Measurements from ENCODE around the gene SLC16A5. TPM values are rescaled to one million over a fixed set of nuclear protein-coding genes. Genes with fewer than 3 reads are reported as not detected.
A peak's percentile ranks its signal among the peaks of the same experiment; 100 is the strongest.

SLC16A5 gene
- polyA plus RNA-seq, 1 donor (not counting 4 experiments of a cell fraction or from before 2014, with no cell fraction given) = 3.5 TPM

DNA sequence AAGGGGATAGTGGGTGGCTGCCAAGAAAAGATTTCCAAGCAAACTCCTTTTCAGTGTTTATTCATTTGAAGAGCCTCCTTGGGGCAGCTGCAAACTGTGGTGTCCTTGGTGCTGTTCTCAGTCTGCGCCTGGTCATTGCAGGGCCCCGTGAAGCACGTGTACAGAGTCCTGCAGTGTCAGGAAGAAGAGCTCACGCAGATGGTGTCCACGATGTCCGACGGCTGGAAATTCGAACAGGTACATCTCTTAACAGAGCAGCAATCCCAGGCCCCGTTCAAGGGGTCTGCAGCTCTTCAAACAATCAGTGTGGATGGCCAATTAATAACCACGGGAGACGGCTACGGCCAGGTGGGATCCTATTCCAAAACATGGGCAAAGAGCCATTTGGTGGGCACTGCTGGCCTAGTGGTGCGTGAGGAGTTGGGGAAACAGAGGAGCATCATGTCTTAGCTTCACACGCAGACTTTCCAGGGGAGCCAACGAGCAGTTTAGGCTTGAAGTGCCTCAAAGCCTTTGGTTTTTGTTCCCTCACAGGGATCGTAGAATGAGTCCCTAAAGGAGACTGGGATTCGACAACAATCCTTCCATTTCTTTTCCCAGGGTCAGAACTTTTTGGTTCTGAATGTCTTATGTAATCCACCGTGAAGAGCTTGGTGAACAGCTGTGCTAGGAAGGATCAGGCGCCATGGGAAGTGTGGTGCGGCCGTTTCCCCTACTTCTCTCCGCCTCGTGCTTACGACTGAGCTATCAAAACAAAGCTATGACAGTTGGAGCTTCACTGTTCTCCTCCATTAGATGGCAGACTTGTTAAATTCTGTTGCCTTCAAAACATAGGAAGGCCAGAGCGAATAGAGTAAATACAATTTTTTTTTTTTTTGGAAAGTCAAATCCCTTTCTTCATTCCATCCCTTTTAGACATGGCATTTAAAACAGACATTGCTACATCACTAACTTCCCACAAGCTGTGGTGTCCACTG is 28.1 kb upstream of the SLC16A5 start:
- Histone ChIP-seq H3K9me1 (ENCODE audit: control insufficient read depth, extremely low read depth, insufficient read depth, low read length) (no peaks in the 10 kb centered on the region), H2AFZ (ENCODE audit: control insufficient read depth, low read length) (no peak overlapping the region), H3K9ac (ENCODE audit: control insufficient read depth, extremely low read depth, insufficient read depth, low read length) (no peak overlapping the region), H3K4me1 (ENCODE audit: control insufficient read depth, extremely low read depth, insufficient read depth, low read length) (no peaks in the 10 kb centered on the region), H3K9me3 (ENCODE audit: control insufficient read depth, low read depth, low read length) (no peaks in the 10 kb centered on the region), H3K27ac (ENCODE audit: control insufficient read depth, insufficient read depth, low read length) (no peak overlapping the region), H3K4me3 (ENCODE audit: control insufficient read depth in 2 of 3, extremely low read depth in 1 of 3, insufficient read depth in 2 of 3, low read depth in 1 of 3, low read length in 3 of 3) (no peak overlapping the region), H4K20me1 (ENCODE audit: control insufficient read depth, extremely low read depth, insufficient read depth, low read length) (no peaks in the 10 kb centered on the region), H3K27me3 (ENCODE audit: control insufficient read depth, extremely low read depth, insufficient read depth, low read length) (no peaks in the 10 kb centered on the region), H3K4me2 (ENCODE audit: control insufficient read depth, extremely low read depth, insufficient read depth, low read depth, low read length) (no peak overlapping the region), H3K36me3 (ENCODE audit: control insufficient read depth in 2 of 2, extremely low read depth in 1 of 2, insufficient read depth in 2 of 2, low read length in 2 of 2) (peaks cover 25 to 42% of the 10 kb centered on the region in 2 experiments), H3K79me2 (ENCODE audit: control insufficient read depth, insufficient read depth, low read length) (no peaks in the 10 kb centered on the region)
- dilution Hi-C loops (cut with MboI; ENCODE audit: extremely low pct_ligation_motif_present, low sequenced_read_pairs) = no loop called here
- DNase-seq (ENCODE audit: low read depth, low spot score) = no peak
- TF ChIP-seq, protein P1, sequence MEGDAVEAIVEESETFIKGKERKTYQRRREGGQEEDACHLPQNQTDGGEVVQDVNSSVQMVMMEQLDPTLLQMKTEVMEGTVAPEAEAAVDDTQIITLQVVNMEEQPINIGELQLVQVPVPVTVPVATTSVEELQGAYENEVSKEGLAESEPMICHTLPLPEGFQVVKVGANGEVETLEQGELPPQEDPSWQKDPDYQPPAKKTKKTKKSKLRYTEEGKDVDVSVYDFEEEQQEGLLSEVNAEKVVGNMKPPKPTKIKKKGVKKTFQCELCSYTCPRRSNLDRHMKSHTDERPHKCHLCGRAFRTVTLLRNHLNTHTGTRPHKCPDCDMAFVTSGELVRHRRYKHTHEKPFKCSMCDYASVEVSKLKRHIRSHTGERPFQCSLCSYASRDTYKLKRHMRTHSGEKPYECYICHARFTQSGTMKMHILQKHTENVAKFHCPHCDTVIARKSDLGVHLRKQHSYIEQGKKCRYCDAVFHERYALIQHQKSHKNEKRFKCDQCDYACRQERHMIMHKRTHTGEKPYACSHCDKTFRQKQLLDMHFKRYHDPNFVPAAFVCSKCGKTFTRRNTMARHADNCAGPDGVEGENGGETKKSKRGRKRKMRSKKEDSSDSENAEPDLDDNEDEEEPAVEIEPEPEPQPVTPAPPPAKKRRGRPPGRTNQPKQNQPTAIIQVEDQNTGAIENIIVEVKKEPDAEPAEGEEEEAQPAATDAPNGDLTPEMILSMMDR (optimal IDR thresholded peaks at IDR 0.05 in 1 of 3, IDR thresholded peaks at IDR 0.05 in 1 of 3, conservative IDR thresholded peaks at IDR 0.05 in 1 of 3; ENCODE audit: extremely low read depth in 1 of 3, insufficient read depth in 2 of 3, low read length in 3 of 3) = peak; percentile 17 to 36 (median 21)
- TF ChIP-seq EZH2 (IDR thresholded peaks at IDR 0.05; ENCODE audit: low read length) = no peak
- FAIRE-seq = peak; percentile 67

DNA sequence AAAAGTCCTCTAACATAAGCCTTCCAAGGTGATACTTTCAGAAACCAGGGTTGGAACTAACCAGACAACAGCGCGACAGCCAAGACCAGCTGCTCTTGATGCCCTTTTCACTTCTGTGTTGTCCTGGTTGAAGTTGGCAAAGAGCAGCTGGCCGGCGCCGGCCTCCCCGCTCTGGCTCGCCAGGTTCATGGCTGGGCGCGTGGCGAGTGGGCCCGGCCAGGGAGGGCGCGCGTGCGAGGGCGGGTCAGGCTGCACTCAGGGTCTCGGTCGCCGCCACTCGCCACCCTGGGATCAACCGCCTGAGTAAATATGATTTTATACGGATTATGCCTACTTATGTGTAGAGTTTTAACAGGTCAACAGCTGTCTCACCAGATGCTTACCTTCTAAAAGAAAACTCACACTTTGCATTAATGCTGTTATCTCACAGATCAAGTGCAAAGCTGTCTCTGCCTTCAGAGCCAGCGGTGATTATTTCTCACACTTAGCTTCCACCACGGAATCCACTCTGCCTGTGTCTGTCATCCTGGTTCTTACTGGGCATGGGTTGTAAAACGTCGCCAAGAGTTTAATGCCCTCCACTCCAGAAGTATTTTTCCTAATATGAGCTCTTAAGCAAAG is 27.2 kb upstream of the SLC16A5 start:
- no peaks in the 10 kb centered on the region for H4K20me1 ChIP-seq (ENCODE audit: control insufficient read depth, extremely low read depth, insufficient read depth, low read length)
- no peak overlapping the region for H3K4me3 ChIP-seq (ENCODE audit: control insufficient read depth in 2 of 3, extremely low read depth in 1 of 3, insufficient read depth in 2 of 3, low read depth in 1 of 3, low read length in 3 of 3)
- peaks cover 28 to 38% of the 10 kb centered on the region in 2 experiments for H3K36me3 ChIP-seq (ENCODE audit: control insufficient read depth in 2 of 2, extremely low read depth in 1 of 2, insufficient read depth in 2 of 2, low read length in 2 of 2)
- DNase-seq (ENCODE audit: low read depth, low spot score) = no peak
- H3K27ac ChIP-seq (ENCODE audit: control insufficient read depth, insufficient read depth, low read length) = no peak overlapping the region
- H3K79me2 ChIP-seq (ENCODE audit: control insufficient read depth, insufficient read depth, low read length) = no peaks in the 10 kb centered on the region
- dilution Hi-C loops (cut with MboI; ENCODE audit: extremely low pct_ligation_motif_present, low sequenced_read_pairs) = no loop called here
- FAIRE-seq = no peak
- TF ChIP-seq, protein P1 (optimal IDR thresholded peaks at IDR 0.05 in 1 of 3, IDR thresholded peaks at IDR 0.05 in 1 of 3, conservative IDR thresholded peaks at IDR 0.05 in 1 of 3; ENCODE audit: extremely low read depth in 1 of 3, insufficient read depth in 2 of 3, low read length in 3 of 3) = no peak
- no peak for TF ChIP-seq EZH2 (IDR thresholded peaks at IDR 0.05; ENCODE audit: low read length)
- no peak overlapping the region for H2AFZ ChIP-seq (ENCODE audit: control insufficient read depth, low read length)
- no peaks in the 10 kb centered on the region for H3K4me1 ChIP-seq (ENCODE audit: control insufficient read depth, extremely low read depth, insufficient read depth, low read length)
- no peak overlapping the region for H3K9ac ChIP-seq (ENCODE audit: control insufficient read depth, extremely low read depth, insufficient read depth, low read length)
- no peaks in the 10 kb centered on the region for H3K27me3 ChIP-seq (ENCODE audit: control insufficient read depth, extremely low read depth, insufficient read depth, low read length)
- no peaks in the 10 kb centered on the region for H3K9me3 ChIP-seq (ENCODE audit: control insufficient read depth, low read depth, low read length)
- H3K9me1 ChIP-seq (ENCODE audit: control insufficient read depth, extremely low read depth, insufficient read depth, low read length) = no peaks in the 10 kb centered on the region
- no peak overlapping the region for H3K4me2 ChIP-seq (ENCODE audit: control insufficient read depth, extremely low read depth, insufficient read depth, low read depth, low read length)
